Thyroid gland (tissue), 4 donors: ENCODE measurements around the gene C3orf49.

Experiments
- CTCF ChIP-seq, 6 experiments: fragments of 200-600 bp in 3 of 6; fragments of 450-650 bp in 3 of 6; sonication (generic) in 3 of 6; IDR thresholded peaks; one replicate each; pipeline ENCODE4 v1.5.1; 2016 to 2019; ENCODE audit warnings: antibody characterized with exemption in 6 of 6, mild to moderate bottlenecking in 2 of 6, inconsistent platforms in 1 of 6, moderate library complexity in 1 of 6
- POLR2A ChIP-seq, 2 donors: fragments of 450-650 bp; IDR thresholded peaks; one replicate each; pipeline ENCODE4 v1.6.1; 2017; ENCODE audit warnings: antibody characterized with exemption in 2 of 2, mild to moderate bottlenecking in 2 of 2, moderate library complexity in 1 of 2

DNA sequence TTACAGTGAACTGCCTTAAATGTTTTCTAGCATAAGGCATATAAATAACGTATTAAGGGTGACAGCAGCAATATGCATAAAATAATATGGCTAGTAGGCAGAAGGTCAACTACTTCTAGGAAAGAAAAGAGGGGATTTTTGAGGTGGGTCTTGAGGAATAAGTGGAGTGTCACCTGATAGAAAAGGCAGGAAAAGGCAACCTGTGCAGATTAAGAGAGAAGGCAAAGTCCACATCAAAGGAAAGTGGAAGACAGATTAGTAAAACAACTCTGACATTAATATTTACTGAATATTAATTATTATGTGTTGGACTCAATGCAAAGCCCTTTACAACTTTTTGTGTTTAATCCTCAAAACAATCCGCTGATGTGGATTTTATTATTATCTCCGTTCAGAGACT, 41.7 kb downstream of the C3orf49 start:
- TF ChIP-seq CTCF (IDR thresholded peaks at IDR 0.05), result no peak
- no peak for TF ChIP-seq POLR2A (IDR thresholded peaks at IDR 0.05)
